ENCODE data around the gene DEFB112.

The DEFB112 gene

GRCh38 chr6:50049829-50050228, at the start of gene DEFB112:
TSS of gene DEFB112 (minus strand) at chr6:50049929. CDS start at chr6:50049869, 60 bp downstream.
- no peak for DNase-seq

GRCh38 chr6:50098641-50098993, 48.9 kb upstream of the DEFB112 start:
- DNase-seq = no peak

GRCh38 chr6:50097966-50098640, 48.4 kb upstream of the DEFB112 start:
- no peak for DNase-seq

- DNase-seq = no peak
These were observed 46.6 kb upstream of the DEFB112 start for GRCh38 chr6:50096296-50096695.

GRCh38 chr6:50093938-50094272, 44.2 kb upstream of the DEFB112 start:
- DNase-seq = no peak

GRCh38 chr6:50093116-50093937, 43.6 kb upstream of the DEFB112 start:
- no peak for DNase-seq

- no peak for DNase-seq
These were observed 41.9 kb upstream of the DEFB112 start for GRCh38 chr6:50091641-50092040.

- DNase-seq = no peak
These were observed 40.2 kb upstream of the DEFB112 start for GRCh38 chr6:50089911-50090310.

- DNase-seq = no peak
These were observed 37.7 kb upstream of the DEFB112 start for GRCh38 chr6:50087231-50087954.

- DNase-seq = no peak
These were observed 27.7 kb upstream of the DEFB112 start for GRCh38 chr6:50077385-50077784.

- DNase-seq = no peak
These were observed 26.7 kb upstream of the DEFB112 start for GRCh38 chr6:50076431-50076830.

GRCh38 chr6:50071921-50072320, 22.2 kb upstream of the DEFB112 start:
- no peak for DNase-seq

GRCh38 chr6:50070101-50070500, 20.4 kb upstream of the DEFB112 start:
- DNase-seq = no peak

- no peak for DNase-seq
These were observed 12.3 kb upstream of the DEFB112 start for GRCh38 chr6:50062051-50062450.

- DNase-seq = no peak
These were observed 6.5 kb upstream of the DEFB112 start for GRCh38 chr6:50056242-50056641.

- DNase-seq = no peak
These were observed 2.7 kb downstream of the DEFB112 start for GRCh38 chr6:50047026-50047425.

- DNase-seq = no peak
These were observed 18.8 kb downstream of the DEFB112 start for GRCh38 chr6:50030777-50031562.

- DNase-seq = no peak
These were observed 19.4 kb downstream of the DEFB112 start for GRCh38 chr6:50030350-50030749.

GRCh38 chr6:50025258-50025657, 24.5 kb downstream of the DEFB112 start:
- no peak for DNase-seq

- DNase-seq = no peak
These were observed 27.8 kb downstream of the DEFB112 start, which contains the start of gene DEFB110 for GRCh38 chr6:50021894-50022293. TSS of gene DEFB110 (minus strand) at chr6:50021994. CDS start at chr6:50021935, 59 bp downstream.

GRCh38 chr6:50007819-50008218, 41.9 kb downstream of the DEFB112 start:
- no peak for DNase-seq

GRCh38 chr6:50003139-50003538, 46.6 kb downstream of the DEFB112 start:
- no peak for DNase-seq

GRCh38 chr6:49995278-49995677, 54.5 kb downstream of the DEFB112 start:
- no peak for DNase-seq

Data from CD4-positive, alpha-beta T cell treated with Interleukin-15 for 1 hour (primary cell).